ENCODE measurements around the gene GRK1.
"Not testable (repeated sequence)": the region's sequence is repeated elsewhere in the genome, so short reads cannot be mapped to it uniquely, and the experiment has no call there.

GRK1 gene

GRCh38 chr13:113665597-113666328 is 1.3 kb upstream of the GRK1 start:
- no peak for DNase-seq (ENCODE audit: low read depth in 2 of 2)

DNA sequence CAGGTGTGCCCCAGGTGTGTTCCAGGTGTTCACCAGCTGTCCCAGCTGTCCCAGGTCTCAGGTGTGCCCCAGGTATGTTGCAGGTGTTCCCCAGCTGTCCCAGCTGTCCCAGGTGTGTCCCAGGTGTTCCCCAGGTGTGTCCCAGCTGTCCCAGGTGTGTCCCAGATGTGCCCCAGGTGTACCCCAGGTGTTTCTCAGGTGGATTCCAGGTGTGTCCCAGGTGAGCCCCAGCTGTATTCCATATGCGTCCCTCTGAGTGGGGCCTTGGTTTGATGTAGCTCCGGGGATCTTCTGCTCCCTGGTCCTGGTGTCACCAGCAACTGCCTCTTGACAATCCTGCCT is 719 bp upstream of the GRK1 start:
- no peak for DNase-seq (ENCODE audit: low read depth in 2 of 2)

DNA sequence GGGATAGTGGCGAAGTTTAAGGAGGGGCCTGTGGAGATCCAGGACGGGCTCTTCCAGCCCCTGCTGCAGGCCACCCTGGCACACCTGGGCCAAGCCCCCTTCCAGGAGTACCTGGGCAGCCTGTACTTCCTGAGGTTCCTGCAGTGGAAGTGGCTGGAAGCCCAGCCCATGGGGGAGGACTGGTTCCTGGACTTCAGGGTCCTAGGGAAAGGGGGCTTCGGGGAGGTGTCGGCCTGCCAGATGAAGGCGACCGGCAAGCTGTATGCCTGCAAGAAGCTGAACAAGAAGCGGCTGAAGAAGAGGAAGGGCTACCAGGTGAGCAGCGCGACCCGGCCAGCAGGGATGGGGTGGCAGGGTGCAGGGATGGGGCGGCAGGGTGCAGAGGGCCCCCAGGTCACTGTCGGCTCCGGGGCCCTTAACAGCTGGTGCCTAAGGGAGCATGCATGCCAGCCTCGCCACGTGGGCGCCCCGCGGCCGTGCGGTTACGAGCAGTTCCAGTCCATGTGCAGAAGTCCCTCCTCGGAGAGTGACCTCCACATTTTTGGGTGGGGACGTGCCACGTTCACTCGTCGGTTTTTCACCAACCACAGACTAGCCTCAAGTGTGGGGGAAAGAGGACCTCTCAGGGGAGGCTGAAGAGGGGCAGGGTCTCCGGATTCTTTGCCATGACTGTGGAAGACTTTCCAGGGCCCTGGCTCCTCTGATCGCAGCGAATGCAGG is 912 bp downstream of the GRK1 start:
- DNase-seq (ENCODE audit: low read depth in 2 of 2) = no peak

DNA sequence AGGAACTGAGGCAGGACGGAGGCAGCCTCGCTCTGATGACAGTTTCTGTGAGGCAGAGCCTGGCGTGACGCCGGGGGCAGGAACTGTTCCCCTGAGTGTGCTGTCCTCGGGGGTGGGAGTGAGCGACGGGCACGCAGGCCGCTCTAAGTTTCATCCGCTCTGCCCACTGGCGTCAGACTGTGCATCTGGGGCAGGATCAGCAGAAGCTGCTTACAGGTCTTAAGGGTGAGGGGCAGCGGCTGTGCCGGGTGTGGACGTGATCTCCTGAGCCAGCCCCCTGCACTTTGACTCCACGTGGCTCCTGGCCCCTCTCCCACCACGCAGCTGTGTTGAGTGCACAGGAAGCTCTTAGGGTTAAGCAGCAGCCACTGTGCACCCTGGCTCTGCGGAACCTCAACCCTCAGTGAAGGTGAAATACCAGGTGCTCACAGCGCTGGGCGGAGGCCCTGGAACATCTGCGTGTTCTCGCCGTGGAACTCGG is 1.5 kb downstream of the GRK1 start:
- no peak for DNase-seq (ENCODE audit: low read depth in 2 of 2)

GRCh38 chr13:113669231-113669754 is 2.3 kb downstream of the GRK1 start:
- no peak for DNase-seq (ENCODE audit: low read depth in 2 of 2)

DNA sequence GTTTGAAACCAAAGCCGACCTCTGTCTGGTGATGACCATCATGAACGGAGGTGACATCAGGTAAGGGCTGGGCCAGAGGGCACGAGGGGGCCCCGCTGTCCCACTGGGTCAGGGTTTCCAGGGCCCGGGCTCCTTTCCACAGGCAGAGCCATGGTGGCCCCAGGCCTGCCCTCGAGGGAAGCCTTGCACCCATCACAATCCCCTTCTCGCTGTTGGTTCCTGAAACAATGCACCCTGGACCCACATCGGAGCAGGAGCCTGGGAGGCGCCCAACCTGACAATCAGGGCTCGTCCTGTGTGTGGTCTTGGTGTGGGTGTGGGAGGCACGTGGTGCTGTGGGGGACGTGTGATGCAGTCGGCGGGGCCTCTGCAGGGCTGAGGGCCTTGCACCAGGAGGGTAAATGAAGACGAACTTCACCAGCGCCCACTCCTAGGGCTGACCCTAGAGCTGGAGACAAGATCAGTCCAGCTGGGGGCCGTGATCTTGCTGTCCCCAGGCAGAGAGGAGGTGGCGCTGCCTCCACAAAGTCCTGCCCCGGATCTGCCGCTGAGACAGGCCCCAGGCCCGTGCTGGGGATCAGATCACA is 2.8 kb downstream of the GRK1 start:
- DNase-seq (ENCODE audit: low read depth in 2 of 2) = no peak

- DNase-seq (ENCODE audit: low read depth in 2 of 2) = no peak
Observed at GRCh38 chr13:113670541-113670940, 3.5 kb downstream of the GRK1 start.

DNA sequence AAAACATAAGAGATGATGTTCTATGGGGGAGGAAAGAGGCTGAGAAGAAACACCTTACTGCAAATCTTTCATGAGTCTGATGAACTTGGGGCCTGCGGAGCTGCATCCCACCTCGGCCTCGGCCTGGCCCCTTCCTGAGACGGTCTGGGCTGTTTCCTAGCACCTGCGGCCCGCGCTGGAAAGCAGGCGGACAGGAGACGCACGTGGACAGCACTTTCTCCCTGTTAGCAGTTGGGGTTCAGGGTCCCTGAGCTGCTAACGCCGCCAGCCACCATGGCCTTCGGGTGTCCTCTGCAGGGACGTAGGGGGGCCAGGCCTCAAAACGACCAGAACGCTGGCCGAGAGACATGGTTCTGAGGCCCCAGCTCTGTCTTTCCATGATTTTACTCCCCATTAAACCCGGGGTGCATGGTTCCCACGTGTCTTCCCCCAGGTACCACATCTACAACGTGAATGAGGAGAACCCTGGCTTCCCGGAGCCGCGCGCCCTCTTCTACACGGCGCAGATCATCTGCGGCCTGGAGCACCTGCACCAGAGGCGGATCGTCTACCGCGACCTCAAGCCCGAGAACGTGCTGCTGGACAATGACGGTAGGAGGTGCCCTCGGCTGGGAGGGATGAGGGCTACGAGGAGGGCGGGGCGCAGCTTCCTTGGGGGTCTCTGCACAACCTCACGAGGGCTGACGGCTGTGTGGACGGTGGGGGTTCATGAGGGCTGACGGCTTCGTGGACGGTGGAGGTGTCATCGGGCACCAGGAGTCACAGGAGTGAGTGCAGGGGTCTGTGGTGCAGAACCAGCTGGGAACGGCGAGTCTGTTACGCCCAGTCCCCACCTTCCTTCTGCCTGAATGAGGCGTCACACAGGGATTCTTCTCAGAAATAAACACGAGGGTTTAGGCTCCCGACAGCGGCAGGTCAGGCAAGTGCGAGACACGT is 4.3 kb downstream of the GRK1 start:
- DNase-seq (ENCODE audit: low read depth in 2 of 2) = no peak

DNA sequence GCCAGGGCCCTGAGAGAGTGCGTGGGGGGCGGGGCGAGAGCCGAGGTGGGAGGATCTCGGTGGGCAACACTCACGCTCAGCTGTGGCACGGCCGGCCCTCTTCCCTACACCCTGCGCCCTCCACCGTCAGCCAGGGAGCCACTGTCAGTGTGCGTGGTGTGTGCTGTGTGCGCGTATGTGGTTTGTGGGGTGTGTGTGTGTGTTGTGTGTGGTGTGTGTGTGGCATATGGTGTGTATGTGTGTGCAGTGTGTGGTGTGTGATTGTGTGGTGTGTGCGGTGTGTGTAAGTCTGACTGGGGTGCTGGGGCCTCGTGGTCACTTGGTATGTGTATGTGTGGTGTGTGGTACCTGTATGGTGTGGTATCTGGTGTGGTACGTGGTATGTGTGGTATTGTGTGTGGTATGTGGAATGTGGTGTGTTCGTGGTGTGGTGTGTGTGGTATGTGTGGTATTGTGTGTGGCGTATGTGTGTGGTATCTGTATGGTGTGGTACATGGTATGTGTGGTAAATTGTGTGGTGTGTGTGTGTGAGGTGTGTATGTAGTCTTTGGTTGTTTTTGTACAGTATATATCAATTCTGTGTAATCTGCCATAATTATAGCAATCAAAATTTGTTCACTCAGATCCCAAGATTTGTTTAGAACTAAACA is 5.1 kb downstream of the GRK1 start:
- DNase-seq (ENCODE audit: low read depth in 2 of 2) = no peak

DNA sequence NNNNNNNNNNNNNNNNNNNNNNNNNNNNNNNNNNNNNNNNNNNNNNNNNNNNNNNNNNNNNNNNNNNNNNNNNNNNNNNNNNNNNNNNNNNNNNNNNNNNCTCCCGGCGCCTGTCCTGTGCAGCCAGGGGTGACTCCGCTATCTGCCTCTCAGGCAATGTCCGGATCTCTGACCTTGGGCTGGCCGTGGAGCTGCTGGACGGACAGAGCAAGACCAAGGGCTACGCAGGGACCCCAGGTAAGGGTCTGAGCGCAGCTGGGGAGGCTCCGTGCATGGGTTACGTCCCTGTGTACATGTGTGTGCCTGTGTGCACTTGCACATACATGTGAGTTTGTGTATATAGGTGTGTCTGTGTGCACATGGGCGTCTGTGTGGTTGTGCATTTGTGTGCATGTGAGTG is 55.9 kb downstream of the GRK1 start:
- no peak for DNase-seq (ENCODE audit: low read depth in 2 of 2)

DNA sequence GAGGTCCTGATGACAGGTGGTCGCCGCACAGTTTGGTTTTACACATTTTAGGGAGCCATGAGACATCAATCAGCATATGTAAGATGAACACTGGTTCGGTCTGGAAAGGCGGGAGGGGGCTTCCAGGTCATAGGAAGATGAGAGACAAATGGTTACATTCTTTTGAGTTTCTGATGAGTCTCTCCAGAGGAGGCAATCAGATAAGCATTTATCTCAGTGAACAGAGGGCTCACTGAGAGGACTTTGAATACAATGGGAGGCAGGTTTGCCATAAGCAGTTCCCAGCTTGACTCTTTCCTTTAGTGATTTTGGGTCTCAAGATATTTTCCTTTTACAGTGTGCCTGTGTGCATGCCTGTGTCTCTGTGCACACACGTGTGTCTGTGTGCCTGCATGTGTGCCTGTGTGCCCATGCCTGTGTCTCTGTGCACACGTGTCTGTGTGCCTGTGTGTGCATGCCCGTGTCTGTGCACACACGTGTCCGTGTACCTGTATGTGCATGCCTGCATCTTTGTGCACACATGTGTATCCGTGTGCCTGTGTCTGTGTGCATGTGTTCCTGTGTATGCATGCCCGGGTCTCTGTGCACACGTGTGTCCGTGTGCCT is 56.5 kb downstream of the GRK1 start:
- DNase-seq (ENCODE audit: low read depth in 2 of 2) = no peak

DNA sequence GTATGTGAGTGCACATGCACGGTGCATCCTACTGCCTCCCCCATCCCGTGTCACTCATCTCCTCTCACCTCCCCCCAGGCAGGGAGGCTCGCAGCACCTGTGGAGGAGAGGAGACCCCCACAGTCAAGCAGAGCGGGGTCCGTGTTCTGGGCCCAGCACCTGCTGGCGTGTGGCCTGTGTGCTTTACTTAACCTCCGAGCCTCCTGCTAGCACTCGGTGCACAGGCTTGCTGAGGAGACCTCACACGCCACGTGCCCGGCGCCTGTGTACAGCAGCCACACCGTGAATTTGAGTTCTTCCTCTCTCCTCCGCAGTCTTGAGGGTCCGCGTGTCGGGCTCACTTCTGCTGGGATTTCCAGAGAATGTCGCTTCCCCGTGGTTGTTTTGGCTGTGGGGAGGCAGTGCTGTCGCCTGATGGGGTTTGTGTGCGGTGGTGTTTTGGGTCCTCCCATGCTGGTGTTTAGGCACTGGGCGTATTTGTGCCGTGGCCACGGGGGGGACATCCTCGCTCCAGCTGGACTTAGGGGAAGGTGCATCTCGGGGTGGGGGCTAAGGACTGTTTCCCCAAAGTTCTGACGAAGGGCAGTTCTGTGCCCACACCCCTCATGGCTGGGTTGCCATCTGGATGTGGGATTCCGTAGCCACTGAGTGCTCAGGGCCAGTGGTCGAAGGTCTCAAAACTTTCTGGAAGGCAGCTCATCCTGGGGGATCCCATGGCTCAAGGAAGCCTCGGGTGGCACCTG is 57.2 kb downstream of the GRK1 start:
- DNase-seq (ENCODE audit: low read depth in 2 of 2) = no peak

- peak; percentile 63 to 70 for DNase-seq (ENCODE audit: low read depth in 2 of 2)
Observed at GRCh38 chr13:113724780-113725315, 57.8 kb downstream of the GRK1 start.

GRCh38 chr13:113725329-113726105 is 58.5 kb downstream of the GRK1 start:
- peak; percentile 43 to 45 for DNase-seq (ENCODE audit: low read depth in 2 of 2)

GRCh38 chr13:113726106-113726821 is 59.2 kb downstream of the GRK1 start:
- not testable (repeated sequence) for DNase-seq (ENCODE audit: low read depth in 2 of 2)

DNA sequence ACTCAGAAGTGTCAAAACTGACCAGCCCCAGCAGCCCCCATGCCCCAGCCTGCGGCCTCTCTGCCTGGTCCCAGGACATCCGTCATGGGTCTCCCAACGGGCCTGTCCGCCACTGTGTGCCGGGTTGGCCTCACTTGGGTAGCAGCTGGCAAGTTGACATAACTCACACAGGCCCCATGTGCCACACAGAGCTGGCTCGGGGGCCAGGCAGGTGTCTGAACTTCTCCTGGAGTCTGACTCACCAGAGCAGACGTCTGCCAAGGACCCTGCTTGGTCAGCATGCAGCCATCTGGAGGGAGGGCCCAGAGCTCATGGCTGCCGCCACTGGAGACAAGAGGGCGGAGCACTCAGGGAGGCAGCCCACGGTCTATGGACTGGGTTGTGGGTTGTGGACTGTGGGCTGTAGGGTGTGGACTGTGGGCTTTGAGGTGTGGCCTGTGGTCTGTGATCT is 60.0 kb downstream of the GRK1 start:
- DNase-seq (ENCODE audit: low read depth in 2 of 2) = no peak

DNA sequence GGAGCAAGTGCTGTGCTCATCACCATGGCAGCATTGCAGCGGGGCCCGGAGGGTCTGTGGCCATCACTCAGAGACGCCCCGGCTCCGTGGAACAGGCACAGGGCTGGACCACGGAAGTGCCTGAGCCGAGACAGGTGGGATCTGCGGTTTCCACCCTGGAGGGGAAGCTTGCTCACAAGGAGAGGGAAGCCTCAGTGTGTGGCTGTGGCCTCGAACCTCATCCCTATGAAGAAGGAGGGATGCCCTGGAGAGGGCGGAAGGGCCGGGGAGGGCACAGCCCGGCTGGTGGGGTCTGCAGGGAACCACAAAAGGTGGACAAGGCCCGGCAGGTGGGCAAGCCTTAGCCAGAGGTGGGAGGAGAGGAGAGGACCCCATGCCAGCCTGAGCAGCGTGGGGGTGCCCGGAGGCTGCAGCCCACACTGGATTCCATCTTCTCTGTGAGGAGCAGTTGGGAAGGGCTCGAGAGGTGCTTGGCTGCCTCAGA is 61.6 kb downstream of the GRK1 start:
- DNase-seq (ENCODE audit: low read depth in 2 of 2) = no peak

Data from stimulated activated CD8-positive, alpha-beta memory T cell treated with anti-CD3 and anti-CD28 coated beads, Interleukin-7, amount 100 ng/mL, for 1 hour (primary cell).